HG02571 (cell line): Measurements from ENCODE around the gene MT1F.

Source experiments
- ATAC-seq: cut with Tn5 transposase; IDR thresholded peaks from one replicate; pipeline ENCODE4 v1.9.1; 2021; ENCODE audit warnings: mild to moderate bottlenecking, moderate library complexity; ENCODE audit not compliant: unreplicated experiment

Gene MT1F

GRCh38 chr16:56625140-56625942, 32.4 kb upstream of the MT1F start, which contains the start of gene MT1E:
Gene MT1E (plus strand): TSS chr16:56625781. CDS start chr16:56625852, 71 bp downstream.
- no peak for ATAC-seq

GRCh38 chr16:56625943-56626654, 31.7 kb upstream of the MT1F start:
- no peak for ATAC-seq

- ATAC-seq: no peak
Measured at GRCh38 chr16:56626685-56627084, 31.1 kb upstream of the MT1F start.

GRCh38 chr16:56628486-56629350, 29.0 kb upstream of the MT1F start:
- ATAC-seq: no peak

GRCh38 chr16:56629531-56629930, 28.2 kb upstream of the MT1F start:
- ATAC-seq: no peak

GRCh38 chr16:56630134-56630533, 27.6 kb upstream of the MT1F start:
- peak; percentile 59 for ATAC-seq

- ATAC-seq: no peak
Measured at GRCh38 chr16:56631197-56631596, 26.6 kb upstream of the MT1F start.

- ATAC-seq: no peak
Measured at GRCh38 chr16:56631832-56632155, 26.0 kb upstream of the MT1F start.

- no peak for ATAC-seq
Measured at GRCh38 chr16:56632156-56632847, 25.5 kb upstream of the MT1F start, which contains the start of gene MT1M. Gene MT1M (plus strand): TSS chr16:56632659. CDS start chr16:56632732, 73 bp downstream.

- no peak for ATAC-seq
Measured at GRCh38 chr16:56632848-56633365, 24.9 kb upstream of the MT1F start.

GRCh38 chr16:56633535-56633934, 24.2 kb upstream of the MT1F start:
- no peak for ATAC-seq

GRCh38 chr16:56634715-56635440, 22.9 kb upstream of the MT1F start:
- no peak for ATAC-seq

- no peak for ATAC-seq
Measured at GRCh38 chr16:56635441-56635967, 22.3 kb upstream of the MT1F start.

- ATAC-seq: no peak
Measured at GRCh38 chr16:56636616-56637413, 20.9 kb upstream of the MT1F start.

GRCh38 chr16:56637814-56638750, 19.7 kb upstream of the MT1F start, which contains the start of gene MT1A:
Gene MT1A (plus strand): TSS chr16:56638666. CDS start chr16:56638739, 73 bp downstream.
- ATAC-seq: no peak

GRCh38 chr16:56639045-56639444, 18.7 kb upstream of the MT1F start:
- ATAC-seq: no peak

- no peak for ATAC-seq
Measured at GRCh38 chr16:56640076-56640475, 17.7 kb upstream of the MT1F start.

- no peak for ATAC-seq
Measured at GRCh38 chr16:56641166-56641565, 16.6 kb upstream of the MT1F start.
